SKM-1 (cell line): ENCODE data around the gene RPS8.
"Not testable (repeated sequence)": the region's sequence is repeated elsewhere in the genome, so short reads cannot be mapped to it uniquely, and the experiment has no call there.

Experiments
- DNase-seq: peaks from one replicate; lab custom pipeline; 2025; ENCODE audit not compliant: unreplicated experiment; lab: John Stamatoyannopoulos, UW

The RPS8 gene

DNA sequence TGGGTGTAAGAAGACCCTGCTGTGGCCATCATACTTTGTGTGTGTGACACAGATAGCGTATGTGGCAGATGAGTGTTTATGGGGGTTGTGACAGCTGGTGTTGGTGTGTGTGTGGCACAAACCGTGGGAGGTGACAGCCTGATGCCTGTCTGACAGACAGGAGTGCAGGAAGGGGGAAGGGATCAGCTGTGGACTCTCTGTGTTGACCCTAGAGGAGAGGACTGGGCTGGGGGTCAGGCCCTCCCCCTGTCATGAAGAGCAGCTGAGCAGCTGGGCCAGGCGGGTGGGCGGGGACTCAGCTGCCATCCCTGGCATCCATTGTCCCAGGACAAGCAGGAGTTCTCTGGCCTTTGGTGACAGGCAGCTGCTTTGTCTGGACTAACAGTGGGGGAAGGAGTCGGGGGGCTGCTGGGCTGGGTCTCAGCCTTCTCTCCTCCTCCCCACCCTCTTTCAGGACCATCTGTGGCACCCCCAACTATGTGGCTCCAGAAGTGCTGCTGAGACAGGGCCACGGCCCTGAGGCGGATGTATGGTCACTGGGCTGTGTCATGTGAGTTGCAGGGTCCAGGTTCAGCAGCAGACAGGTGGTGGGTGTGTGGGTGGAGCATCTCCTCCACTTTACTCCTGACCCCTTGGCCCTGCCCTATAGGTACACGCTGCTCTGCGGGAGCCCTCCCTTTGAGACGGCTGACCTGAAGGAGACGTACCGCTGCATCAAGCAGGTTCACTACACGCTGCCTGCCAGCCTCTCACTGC, 27.1 kb downstream of the RPS8 start:
- no peak for DNase-seq

DNA sequence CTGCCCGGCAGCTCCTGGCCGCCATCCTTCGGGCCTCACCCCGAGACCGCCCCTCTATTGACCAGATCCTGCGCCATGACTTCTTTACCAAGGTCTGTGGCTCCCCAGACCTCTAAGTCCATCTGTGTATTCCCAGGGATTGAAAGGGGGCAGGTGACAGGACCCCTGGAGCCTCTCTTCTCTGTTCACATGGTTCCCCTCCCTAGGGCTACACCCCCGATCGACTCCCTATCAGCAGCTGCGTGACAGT, 27.6 kb downstream of the RPS8 start:
- DNase-seq, result no peak

DNA sequence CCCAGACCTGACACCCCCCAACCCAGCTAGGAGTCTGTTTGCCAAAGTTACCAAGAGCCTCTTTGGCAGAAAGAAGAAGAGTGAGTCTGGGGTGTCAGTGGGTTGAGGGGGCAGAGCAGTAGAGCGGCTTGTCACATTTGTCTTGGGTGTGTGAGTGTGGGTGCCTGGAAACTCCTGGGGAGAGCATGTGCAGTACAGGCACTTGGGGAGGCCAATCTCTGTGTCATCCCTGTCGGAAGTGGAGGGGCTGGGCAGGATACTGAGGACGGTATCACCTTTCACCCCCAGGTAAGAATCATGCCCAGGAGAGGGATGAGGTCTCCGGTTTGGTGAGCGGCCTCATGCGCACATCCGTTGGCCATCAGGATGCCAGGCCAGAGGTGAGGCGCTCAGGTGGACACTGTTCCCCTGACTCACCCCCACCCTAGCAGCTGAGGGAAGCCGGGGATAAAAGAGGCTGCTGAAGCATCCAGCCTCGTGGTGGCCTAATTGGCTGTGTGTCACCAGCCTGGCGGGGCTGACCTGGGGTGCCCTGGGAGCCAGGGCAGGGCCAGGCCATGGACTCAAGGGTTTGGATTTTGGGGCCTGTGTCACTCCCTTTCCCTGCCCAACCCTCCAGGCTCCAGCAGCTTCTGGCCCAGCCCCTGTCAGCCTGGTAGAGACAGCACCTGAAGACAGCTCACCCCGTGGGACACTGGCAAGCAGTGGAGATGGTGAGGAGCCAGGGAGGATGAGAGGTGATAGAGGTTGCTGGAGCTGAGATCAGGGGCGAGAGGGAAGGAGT, 28.2 kb downstream of the RPS8 start:
- DNase-seq, result no peak

DNA sequence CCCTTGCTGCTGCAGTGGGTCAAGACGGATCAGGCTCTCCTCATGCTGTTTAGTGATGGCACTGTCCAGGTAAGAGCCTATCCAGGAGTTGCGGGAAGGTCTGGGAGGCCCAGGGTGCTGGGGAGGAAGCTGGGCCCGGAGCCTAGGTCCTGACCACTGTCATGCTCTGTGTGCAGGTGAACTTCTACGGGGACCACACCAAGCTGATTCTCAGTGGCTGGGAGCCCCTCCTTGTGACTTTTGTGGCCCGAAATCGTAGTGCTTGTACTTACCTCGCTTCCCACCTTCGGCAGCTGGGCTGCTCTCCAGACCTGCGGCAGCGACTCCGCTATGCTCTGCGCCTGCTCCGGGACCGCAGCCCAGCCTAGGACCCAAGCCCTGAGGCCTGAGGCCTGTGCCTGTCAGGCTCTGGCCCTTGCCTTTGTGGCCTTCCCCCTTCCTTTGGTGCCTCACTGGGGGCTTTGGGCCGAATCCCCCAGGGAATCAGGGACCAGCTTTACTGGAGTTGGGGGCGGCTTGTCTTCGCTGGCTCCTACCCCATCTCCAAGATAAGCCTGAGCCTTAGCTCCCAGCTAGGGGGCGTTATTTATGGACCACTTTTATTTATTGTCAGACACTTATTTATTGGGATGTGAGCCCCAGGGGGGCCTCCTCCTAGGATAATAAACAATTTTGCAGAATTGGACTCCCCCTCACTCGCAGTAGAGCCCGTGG, 30.1 kb downstream of the RPS8 start:
- no peak for DNase-seq

DNA sequence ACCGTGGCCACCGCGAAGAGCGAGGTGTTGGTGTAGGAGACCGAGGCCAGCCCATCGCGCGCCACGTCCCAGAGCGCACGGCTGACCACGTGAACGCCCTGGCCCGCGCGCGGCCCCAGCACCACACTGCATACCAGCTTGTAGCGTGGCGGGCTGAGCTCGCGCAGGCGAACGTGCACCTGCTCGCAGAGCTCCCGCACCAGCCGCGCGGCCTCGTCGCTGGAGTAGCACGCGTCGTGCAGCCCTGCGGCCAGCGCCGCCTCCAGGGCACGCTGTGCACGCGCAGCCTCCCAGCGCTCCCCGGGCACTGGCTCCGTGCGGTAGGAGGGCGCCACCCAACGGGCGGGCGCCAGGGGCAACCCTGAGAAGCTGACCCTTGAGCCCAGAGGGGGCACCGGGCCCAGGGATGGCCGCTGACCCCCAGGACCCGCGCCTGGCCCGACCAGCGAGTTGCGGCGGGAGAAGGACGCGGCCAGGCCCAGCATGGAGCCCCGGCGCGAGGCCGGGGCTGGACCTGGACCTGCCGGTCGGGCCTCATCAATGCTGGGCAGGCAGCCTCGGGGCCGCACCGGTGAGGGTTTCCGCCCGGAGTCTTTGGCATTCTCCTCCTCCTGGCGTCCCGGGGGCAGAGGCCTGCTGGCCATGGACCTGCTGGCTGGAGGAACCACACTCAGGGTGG, 30.8 kb downstream of the RPS8 start:
- no peak for DNase-seq

DNA sequence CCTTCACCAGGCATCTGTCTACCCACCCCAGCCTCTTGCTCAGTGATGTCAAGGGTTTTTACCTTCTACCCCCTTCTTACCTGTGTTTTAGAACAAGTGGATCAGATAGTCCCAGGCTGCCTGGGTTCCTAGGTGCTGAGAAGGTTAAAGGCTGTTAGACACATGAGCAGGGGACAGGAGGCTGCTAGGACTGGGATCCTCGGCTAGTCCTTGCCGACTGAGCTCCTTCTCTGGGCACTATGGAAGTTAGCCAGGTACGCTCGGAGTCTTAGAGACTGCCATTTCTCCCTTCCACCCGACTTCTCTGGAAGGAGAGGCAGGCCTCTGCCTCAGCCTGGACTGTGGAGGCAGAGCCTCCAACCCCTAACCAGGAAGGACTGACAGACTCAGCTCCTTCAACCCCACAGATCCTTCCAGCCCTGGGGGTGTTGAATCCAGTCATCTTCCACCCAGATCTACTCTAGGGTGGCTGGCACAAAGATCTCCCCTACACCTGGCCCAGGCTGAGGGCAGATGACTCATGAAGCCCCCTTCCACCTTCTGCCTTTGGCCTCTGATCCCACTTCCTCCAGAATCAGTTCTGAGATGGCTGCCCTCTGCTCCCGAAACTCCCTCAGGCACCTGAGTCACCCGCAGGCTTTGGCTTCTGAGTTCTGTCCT, 31.5 kb downstream of the RPS8 start, which contains the start of gene DYNLT4:
TSS of gene DYNLT4 (minus strand) at position 648 of the 660 bp plus-strand sequence. CDS start 683 bp downstream, outside the sequence.
- no peak for DNase-seq

DNA sequence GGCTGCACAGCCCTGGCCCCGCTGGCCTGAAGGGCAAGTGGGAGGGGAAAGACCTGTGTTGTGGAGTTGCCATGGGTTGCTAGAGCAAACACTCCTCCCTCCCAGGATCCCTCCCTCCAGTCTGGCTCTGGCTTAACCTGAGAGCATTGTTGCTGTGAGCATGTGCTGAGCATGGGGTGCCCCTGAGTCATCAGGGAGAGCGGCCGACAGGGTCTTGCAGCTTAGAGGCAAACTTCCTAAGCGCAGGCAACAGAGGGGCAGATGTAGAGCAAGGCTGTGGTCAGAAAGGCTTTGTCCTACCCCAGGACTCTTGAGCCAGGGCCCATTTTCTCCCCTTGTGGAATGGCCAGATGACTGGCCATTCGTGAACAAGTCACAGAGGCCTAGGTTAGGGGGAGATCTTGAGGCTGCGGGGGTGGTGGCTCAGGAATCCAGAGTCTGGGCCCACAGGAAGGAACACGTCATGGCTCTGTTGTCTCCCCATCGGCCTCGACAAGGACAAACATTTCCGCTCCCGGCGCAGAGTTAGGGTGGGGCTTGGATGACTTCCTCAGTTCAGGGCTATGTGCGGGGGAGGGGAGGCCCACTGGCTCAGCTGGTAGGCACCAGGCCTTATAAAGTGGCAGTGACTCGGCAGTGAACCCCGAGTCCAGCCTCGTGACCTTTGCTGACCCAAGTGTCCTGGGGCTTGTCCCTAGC, 32.2 kb downstream of the RPS8 start:
- DNase-seq, result peak; percentile 82

DNA sequence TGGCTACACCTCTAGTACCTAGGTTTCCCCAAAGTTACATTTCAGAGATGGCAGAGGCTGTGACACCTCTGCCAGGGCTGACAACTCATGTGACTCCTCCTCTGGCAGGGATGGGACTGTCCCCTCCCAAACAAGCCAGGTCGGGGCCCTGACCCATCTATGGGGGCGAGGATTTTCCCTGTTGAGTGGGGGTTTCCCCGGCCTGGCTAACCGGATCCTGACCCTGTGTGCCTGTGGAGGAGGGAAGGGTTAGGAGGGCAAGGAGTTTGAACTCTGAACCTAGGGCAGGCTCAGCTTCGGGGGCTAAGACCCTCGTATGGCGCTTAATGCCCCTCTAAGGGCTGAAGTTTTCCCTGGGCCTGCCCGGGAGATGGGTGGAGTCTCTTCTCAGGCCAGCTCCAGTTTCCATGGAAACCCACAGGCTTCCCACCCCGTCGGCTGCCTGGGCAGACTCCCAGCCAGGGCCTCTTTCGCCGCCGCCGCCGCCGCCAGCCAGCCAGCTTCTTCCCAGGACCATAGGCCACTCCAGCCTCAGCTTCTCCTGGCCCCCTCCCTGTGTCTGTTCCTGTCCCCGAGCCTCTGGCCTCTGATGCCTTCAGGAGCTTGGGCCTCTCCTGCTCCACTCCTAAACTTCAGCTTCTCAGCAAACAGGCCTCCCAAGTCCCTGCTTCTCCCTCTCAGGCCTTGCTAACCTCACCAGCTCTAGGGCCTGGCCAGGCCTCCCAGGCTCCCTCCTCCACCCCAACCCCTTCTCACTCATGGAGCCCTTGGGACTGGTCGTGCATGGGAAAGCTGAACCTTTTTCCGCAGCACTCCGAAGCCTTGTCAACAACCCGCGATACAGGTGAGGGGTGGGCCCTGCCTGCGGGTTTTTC, 33.0 kb downstream of the RPS8 start, which contains the start of gene BTBD19:
TSS of gene BTBD19 (plus strand) at position 461 of the 875 bp plus-strand sequence. CDS start at position 759, 298 bp downstream.
- DNase-seq, result no peak

DNA sequence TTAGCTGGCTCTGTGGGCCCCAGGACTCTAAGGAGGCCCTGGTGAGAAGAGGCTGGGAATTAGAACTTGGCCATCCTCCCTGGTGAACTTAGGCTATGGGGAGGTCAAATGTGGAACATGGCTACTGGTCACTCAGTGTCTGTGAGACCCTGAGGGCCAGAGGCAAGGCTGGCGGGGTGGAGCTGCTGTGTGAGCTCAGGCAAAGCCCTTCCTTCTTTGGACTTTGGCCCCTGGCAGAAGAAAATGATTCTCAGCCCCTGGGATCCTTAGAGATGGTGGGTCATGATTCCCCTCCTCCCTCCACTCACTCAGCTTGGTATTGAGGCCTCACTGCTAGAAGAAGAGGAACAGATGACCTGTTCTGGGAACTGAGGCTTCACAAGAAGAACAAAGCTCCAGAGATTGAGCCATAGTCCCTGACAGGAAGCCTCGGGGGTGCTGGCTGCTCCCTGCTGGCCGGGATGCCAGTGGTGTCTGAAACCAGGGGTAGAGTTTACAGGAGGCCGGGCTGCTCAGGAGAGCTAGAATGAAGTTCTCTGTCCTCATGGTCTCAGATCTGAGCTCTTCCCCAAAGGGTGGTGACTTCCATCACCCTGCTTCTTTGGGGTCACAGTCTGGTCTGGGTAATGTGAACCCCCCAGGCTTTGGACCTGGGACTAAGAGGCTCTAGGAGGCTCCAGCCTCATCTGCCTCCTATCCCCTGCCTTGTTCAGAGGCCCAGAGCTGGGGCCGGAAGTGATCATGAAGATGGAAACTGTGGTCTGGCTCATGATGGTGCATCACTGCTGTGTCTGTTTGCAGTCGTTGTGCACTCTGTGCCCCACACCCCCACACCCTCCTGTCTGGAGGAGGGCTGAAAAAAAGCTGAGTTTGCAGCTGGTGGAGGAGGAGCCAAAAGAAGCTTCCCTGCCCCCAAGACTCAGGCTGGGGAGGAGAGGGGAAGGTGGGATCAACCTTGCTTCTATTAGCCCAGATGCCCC, 33.9 kb downstream of the RPS8 start:
- peak; percentile 66 for DNase-seq

DNA sequence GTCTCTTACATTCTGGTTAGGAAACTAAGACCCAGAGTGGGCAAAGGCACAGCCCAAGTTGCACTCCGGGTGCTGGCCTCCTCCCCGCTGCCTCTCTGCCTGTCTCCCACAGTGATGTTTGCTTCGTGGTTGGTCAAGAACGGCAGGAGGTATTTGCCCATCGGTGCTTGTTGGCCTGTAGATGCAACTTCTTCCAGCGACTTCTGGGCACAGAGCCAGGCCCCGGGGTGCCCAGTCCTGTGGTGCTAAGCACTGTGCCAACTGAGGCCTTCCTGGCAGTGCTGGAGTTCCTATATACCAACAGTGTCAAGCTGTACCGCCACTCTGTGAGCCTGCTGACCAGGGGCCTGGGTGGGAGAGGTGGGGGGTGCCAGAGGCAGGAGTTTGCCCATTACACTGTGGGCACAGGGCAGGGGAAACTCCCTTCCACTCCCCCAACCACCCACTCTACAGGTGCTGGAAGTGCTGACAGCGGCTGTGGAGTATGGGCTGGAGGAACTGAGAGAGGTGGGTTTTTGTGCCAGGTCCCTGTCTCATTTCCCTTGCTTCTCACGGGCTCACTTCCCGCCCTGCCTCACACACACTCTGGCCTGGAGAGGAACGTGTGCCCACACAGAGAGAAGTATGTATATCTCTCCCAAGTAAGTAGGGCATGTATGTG, 34.9 kb downstream of the RPS8 start:
- no peak for DNase-seq

DNA sequence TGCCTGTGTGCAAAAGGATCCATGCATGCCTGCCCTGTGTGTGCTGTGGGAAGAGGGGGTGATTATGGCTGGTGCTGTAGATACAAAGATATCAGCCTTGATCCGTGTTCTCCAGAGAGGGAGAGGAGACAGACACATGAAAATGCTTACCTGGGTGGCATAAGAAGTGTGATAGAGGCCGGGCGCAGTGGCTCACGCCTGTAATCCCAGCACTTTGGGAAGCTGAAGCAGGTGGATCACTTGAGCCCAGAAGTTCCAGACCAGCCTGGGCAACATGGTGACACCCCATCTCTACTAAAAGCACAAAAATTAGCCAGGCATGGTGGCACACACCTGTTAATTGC, 35.4 kb downstream of the RPS8 start:
- DNase-seq, result not testable (repeated sequence)

DNA sequence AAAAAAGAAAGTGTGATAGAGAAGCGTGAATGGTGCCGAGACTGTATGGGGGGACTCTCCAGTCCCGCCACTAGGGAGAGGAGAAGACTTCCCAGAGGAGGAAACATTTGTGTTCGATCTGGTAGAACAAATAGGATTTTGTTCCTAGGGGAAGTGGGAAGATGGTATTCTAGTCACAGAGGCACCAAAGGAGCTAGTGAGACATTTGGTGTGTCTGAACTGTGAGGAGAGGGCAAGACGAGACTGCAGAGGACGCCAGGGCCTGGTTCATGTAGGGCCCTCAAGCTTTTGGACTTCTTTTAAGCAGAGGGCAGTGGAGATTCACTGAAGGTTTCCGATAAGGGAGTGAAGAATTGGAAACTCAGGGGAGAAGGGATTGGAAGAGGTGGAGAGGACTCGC, 35.9 kb downstream of the RPS8 start:
- no peak for DNase-seq

DNA sequence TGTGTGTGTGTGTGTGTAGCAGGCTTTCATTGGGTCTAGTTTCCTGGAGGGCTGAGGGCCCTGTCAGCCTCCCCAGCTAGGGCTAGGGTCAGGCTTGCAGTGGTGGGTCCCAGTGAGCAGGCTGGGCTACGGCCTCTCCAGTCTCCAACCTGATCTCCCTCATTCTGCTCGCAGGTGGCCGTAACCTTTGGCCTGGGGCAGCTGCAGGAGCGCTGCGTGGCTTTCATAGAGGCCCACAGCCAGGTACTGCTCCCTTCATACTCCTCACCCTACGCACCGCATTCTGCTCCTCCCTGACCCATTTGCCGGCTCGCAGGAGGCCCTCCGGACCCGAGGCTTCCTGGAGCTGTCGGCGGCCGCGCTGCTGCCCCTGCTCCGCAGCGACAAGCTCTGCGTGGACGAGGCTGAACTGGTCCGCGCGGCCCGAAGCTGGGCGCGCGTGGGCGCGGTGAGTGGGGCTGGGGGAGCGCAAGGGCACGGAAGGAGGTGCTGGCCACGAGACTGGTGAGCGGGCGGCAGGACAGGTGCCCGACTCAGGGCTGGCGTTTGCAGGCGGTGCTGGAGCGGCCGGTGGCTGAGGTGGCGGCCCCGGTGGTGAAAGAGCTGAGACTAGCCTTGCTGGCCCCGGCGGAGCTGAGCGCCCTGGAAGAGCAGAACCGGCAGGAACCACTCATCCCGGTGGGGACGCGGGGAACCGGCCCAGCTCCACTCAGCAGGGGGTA, 37.6 kb downstream of the RPS8 start:
- DNase-seq, result no peak

DNA sequence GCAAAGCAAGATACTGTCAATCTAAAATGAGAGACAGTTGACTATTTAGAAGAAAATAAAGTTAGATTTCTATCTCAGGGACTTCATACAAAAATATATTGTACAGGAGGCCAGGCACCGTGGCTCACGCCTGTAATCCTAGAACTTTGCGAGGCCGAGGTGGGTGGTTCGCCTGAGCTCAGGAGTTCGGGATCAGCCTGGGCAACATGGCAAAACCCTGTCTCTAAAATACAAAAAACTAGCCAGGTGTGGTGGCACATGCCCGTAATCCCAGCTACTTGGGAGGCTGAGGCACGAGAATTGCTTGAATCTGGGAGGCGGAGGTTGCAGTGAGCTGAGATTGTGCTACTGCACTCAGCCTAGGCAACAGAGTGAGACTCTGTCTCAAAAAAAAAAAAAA, 40.6 kb downstream of the RPS8 start:
- not testable (repeated sequence) for DNase-seq

DNA sequence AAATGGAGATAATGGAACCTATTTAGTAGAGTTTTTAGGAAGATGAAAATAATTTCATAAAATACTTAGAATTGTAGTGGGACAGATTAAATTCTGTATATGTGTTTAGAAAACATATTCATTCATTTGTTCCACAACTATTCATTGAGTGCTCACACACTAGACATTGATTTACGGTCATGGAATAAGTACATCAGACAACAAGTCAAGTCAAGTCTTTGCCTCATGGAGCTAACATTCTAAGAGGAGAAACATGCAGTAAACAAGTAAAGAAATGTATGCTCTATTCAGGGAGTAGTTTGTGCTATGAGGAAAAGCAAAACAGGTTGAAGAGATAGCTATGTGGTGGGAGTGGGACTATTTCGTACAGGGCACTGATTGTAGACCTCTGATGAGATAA, 42.0 kb downstream of the RPS8 start:
- no peak for DNase-seq

DNA sequence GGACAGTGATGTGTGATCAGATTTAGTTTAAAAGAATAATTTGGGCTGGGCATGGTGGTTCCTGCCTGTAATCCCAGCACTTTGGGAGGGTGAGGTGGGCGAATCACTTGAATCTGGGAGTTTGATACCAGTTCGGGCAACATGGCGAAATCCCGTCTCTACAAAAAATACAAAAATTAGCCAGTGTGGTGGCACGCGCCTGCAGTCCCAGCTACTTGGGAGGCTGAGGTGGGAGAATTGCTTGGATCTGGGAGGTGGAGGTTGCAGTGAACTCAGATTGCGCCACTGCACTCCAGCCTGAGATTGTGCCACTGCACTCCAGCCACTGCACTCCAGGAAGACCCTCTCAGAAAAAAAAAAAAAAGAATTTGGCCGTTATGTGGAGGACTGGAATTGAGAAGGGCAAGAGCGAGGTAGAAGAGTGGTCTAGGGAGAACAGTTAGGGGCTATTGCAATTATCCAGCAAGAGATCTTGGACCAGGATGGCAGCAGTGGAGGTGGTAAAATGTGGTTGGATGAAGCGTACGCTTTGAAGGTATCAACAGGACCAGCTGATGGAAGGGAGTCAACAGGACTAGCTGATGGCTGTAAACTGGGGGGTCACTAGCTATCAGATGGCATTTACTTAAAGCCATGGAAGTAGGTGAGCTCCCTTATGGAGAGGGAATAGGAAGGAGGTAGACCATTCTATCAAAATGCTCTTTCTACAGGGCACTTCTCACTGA, 42.6 kb downstream of the RPS8 start:
- DNase-seq, result no peak
